Measurements from ENCODE around the gene ZFAND3.

Gene ZFAND3

DNA sequence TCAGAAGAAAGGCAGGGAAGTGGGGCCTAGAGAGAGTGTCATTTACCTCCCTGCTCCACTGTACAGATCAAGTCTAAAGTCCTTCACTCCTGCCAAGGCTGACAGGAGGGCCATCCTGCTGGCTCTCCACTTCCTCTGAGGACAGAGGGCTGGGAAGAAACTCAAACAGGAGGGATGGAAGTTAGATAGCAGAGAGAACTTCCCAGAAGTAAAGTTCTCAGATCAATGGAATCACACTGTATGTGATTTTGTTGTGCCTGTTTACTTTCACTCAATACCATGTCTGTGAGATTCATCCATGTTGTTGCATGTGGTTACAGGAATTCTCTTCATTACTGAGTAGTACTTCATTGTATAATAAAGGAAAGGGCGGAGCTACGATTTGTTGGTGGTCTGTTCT lies 32.3 kb upstream of the ZFAND3 start:
- TF ChIP-seq, protein P1, sequence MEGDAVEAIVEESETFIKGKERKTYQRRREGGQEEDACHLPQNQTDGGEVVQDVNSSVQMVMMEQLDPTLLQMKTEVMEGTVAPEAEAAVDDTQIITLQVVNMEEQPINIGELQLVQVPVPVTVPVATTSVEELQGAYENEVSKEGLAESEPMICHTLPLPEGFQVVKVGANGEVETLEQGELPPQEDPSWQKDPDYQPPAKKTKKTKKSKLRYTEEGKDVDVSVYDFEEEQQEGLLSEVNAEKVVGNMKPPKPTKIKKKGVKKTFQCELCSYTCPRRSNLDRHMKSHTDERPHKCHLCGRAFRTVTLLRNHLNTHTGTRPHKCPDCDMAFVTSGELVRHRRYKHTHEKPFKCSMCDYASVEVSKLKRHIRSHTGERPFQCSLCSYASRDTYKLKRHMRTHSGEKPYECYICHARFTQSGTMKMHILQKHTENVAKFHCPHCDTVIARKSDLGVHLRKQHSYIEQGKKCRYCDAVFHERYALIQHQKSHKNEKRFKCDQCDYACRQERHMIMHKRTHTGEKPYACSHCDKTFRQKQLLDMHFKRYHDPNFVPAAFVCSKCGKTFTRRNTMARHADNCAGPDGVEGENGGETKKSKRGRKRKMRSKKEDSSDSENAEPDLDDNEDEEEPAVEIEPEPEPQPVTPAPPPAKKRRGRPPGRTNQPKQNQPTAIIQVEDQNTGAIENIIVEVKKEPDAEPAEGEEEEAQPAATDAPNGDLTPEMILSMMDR (IDR thresholded peaks at IDR 0.05), result no peak
- DNase-seq (ENCODE audit: low spot score), result no peak
- Histone ChIP-seq H3K4me3 (no peak overlapping the region), H3K27ac (no peak overlapping the region)

DNA sequence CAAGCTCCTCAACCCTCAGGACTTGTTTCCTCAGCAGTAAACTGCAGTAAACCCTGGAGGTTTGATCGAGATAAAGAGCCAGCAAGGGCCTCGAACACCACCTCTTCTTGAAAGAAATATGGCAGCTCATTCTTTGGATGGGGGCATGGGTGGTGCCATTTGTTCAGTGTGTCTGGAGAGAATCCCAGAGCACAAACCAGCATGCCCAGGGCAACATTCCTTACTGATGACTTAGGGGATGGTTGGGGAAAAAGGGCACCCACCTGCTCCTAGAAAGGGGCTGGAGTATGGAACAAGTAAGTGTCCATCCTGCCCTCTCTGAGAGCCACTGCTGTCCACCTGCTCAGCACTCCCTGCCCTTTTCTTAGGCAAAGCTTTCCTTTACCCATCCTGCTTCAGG lies 31.3 kb upstream of the ZFAND3 start:
- no peak overlapping the region for H3K4me3 ChIP-seq
- TF ChIP-seq, protein P1 (IDR thresholded peaks at IDR 0.05), result no peak
- no peak overlapping the region for H3K27ac ChIP-seq
- DNase-seq (ENCODE audit: low spot score), result no peak

DNA sequence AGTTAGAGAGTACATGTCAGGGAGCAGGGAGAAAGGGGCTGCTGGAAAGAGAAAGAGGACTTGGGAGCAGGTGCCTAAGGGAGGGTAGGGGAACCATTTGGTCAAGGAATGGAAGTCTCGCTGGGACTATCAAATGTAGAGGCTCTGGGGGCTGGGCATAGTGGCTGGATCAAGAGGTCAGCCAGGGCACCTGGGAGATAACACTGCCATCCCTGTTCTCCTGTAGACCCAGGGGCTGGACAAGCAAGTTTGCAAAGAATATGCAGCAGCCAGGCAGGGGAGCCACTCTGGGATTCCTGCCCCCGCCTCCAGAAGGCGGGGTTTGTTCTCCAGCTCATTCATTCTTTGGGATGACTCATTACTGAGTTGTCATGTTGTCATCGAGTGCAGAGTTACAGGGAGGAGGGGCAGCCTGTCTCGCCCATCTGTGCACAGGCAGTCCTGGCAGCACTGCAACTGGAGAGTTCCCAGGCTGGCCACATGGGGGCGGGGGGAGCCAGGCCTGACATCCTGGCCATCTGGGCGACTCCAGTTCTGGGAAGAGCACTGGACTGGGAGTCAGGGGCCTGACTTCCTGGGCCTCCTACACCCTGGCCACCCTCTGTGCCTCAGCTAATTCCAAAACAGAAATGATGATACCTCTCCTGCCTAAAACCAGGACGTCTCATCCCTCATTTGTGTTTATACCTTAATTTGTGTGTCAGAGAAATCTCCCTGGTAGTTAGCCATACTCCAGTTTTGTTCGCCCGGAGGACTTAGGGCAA lies 28.2 kb upstream of the ZFAND3 start:
- H3K27ac ChIP-seq, result no peak overlapping the region
- DNase-seq (ENCODE audit: low spot score), result peak; percentile 92
- TF ChIP-seq, protein P1 (IDR thresholded peaks at IDR 0.05), result peak; percentile 88
- H3K4me3 ChIP-seq, result no peak overlapping the region

DNA sequence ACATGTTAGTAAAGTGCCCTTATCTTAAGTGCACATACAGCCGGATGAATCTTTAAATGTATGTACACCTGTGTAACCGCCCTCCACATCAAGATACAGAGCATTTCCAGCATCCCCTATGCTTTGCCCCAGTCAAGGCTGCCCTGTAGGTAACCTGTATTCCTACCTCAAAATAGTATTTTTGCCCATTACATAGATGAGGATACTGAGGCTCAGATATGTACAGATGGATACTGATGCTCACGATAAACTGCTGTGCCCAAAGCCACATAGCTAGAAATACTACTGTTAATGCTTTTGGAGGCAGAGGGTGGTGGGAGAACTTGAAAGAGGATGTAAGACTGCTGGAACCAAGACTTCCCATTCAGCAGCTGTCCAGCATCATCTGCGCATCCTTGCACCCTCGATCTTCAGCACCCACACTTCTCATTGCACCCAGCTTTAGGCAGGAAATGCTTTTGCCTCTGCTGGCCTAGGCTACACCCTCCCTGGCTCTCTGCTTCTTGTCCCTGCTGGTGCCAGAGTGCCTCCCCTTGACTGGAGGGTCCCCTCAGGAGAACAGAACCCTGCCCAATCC lies 27.0 kb upstream of the ZFAND3 start:
- TF ChIP-seq, protein P1 (IDR thresholded peaks at IDR 0.05), result no peak
- no peak overlapping the region for H3K27ac ChIP-seq
- H3K4me3 ChIP-seq, result no peak overlapping the region
- no peak for DNase-seq (ENCODE audit: low spot score)

DNA sequence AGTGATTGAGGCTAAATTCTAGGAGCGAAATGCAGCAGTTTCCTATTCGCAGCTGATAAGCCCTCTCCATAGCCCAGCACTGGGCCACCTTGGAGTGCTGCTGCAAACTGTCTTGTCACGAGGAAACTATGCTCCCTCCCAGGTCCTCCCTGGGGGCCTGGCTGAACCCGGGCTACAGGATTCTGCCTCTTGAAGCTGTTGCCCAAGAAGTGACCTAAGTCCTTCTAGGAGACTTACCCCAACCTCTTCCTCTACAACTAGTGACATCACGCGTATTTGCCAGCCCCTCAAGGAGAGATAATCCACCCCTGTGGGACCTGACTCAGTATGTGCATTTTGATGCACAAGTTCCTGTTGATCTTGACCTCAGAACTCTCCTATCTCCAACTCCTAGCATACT lies 26.5 kb upstream of the ZFAND3 start:
- Histone ChIP-seq H3K27ac (no peak overlapping the region), H3K4me3 (no peak overlapping the region)
- TF ChIP-seq, protein P1 (IDR thresholded peaks at IDR 0.05), result no peak
- no peak for DNase-seq (ENCODE audit: low spot score)

DNA sequence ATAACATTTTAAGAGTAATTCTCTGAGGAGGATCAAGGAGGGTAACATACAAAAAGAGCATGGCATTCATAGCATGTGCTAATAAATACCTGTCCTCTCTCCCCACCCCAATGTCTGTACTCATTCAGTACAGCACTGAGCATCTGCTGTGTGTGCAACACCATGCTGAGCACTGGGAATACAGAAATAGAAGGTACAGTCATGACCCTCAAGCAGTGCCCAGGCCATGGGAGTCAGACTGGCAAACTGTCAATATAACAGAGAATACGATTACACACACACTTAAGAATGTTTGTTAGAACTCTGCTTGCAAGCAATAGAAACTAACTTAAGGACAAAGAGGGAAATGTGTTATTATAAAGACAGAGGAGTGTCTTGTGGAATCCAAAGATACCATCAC lies 24.7 kb upstream of the ZFAND3 start:
- no peak overlapping the region for H3K4me3 ChIP-seq
- H3K27ac ChIP-seq, result no peak overlapping the region
- TF ChIP-seq, protein P1 (IDR thresholded peaks at IDR 0.05), result no peak
- no peak for DNase-seq (ENCODE audit: low spot score)
